ENCODE results near the gene CNKSR2. TPM values are rescaled to one million over a fixed set of nuclear protein-coding genes. Genes with fewer than 3 reads are reported as not detected.

The CNKSR2 gene
- total and polyA plus RNA-seq, 2 experiments from 2014 or later, result 13.9 to 40.9 TPM

DNA sequence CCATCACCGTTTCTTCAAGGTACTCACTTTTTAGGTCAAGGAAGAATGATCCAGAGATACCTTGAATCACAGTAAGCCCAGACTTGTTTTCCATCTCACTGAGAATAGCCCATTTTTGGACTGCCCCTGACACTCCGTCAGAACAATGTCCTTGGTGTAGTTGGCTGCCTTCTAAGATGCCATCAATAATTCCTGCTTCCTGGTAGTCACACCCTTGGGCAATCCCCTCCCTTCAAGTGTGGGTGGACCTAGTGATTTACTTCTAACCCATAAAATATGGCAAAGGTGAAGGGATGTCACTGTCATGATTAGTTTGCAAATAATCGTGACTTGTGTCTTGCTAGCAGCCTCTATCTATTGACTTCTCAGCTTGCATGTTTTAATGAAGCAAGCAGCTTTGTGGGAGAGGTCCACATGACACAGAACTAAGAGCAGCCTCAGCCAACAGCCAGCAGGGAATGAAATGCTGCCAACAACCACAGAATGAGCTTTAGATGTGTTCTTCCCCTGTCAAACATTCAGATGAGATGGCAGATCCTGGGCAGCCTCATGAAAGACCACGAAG lies 303.9 kb downstream of the CNKSR2 start (continued):
- TF ChIP-seq ZNF331 (CRISPR knock-in tag; IDR thresholded peaks at IDR 0.05; ENCODE audit: low read depth) (no peak), CREB1 (CRISPR knock-in tag; IDR thresholded peaks at IDR 0.05; ENCODE audit: low read depth) (no peak), STAT1 (IDR thresholded peaks at IDR 0.05; ENCODE audit: unreplicated experiment) (no peak), EZH2phosphoT487 (IDR thresholded peaks at IDR 0.05; ENCODE audit: unreplicated experiment) (no peak)

DNA sequence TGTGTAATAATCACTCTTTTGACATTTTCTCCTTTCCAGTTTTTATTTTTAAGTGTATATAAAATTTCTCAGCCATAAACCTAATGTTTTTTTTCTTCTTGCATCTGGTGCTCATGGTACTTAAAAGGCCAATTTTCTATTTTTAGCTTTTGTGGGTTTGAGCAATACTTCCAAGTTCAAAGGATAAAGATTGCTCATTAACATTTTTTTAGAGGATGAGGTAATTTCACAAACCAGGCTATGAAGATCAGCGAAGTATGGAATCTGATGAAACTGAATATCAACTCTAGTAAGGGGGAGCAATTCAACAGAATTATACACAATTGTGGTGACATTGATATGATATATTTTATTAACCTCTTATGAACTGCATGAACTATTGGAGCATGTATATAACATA lies 309.7 kb downstream of the CNKSR2 start:
- H3K4me1 Mint-ChIP-seq, result no peaks in the 10 kb centered on the region
- H3K36me3 Mint-ChIP-seq (ENCODE audit: low read depth), result no peaks in the 10 kb centered on the region
- Histone ChIP-seq H3K27me3 (ENCODE audit: insufficient read depth) (no peaks in the 10 kb centered on the region), H3K36me3 (ENCODE audit: insufficient read depth) (no peaks in the 10 kb centered on the region), H3K9me2 (ENCODE audit: insufficient read depth) (no peaks in the 10 kb centered on the region), H3K27ac (ENCODE audit: low read depth) (no peak overlapping the region), H2AFZ (no peak overlapping the region), H3K4me3 (no peak overlapping the region), H3K4me2 (no peak overlapping the region), H4K20me1 (replicated peaks; ENCODE audit: insufficient read depth) (no peaks in the 10 kb centered on the region), H3F3A (replicated peaks; ENCODE audit: low read depth) (no peaks in the 10 kb centered on the region), H3K4me1 (ENCODE audit: insufficient read depth) (no peaks in the 10 kb centered on the region), H3K79me2 (replicated peaks; ENCODE audit: insufficient read depth) (no peaks in the 10 kb centered on the region)
- H3K27me3 Mint-ChIP-seq (ENCODE audit: insufficient read depth, low read depth, poor library complexity), result no peaks in the 10 kb centered on the region
- H3K9me3 Mint-ChIP-seq, result no peaks in the 10 kb centered on the region
- TF ChIP-seq NANOG (IDR thresholded peaks at IDR 0.05; ENCODE audit: borderline replicate concordance) (no peak), ZNF114 (CRISPR knock-in tag; IDR thresholded peaks at IDR 0.05) (no peak), CREB1 (CRISPR knock-in tag; IDR thresholded peaks at IDR 0.05; ENCODE audit: low read depth) (no peak), JUNB (IDR thresholded peaks at IDR 0.05; ENCODE audit: unreplicated experiment) (no peak), EZH2phosphoT487 (IDR thresholded peaks at IDR 0.05; ENCODE audit: unreplicated experiment) (no peak), EZH2 (IDR thresholded peaks at IDR 0.05; ENCODE audit: low read depth, unreplicated experiment) (no peak), ZNF331 (CRISPR knock-in tag; IDR thresholded peaks at IDR 0.05; ENCODE audit: low read depth) (no peak), POLR2AphosphoS5 (IDR thresholded peaks at IDR 0.05; ENCODE audit: low read depth) (no peak), STAT1 (IDR thresholded peaks at IDR 0.05; ENCODE audit: unreplicated experiment) (no peak)
- TF ChIP-seq, protein P1, sequence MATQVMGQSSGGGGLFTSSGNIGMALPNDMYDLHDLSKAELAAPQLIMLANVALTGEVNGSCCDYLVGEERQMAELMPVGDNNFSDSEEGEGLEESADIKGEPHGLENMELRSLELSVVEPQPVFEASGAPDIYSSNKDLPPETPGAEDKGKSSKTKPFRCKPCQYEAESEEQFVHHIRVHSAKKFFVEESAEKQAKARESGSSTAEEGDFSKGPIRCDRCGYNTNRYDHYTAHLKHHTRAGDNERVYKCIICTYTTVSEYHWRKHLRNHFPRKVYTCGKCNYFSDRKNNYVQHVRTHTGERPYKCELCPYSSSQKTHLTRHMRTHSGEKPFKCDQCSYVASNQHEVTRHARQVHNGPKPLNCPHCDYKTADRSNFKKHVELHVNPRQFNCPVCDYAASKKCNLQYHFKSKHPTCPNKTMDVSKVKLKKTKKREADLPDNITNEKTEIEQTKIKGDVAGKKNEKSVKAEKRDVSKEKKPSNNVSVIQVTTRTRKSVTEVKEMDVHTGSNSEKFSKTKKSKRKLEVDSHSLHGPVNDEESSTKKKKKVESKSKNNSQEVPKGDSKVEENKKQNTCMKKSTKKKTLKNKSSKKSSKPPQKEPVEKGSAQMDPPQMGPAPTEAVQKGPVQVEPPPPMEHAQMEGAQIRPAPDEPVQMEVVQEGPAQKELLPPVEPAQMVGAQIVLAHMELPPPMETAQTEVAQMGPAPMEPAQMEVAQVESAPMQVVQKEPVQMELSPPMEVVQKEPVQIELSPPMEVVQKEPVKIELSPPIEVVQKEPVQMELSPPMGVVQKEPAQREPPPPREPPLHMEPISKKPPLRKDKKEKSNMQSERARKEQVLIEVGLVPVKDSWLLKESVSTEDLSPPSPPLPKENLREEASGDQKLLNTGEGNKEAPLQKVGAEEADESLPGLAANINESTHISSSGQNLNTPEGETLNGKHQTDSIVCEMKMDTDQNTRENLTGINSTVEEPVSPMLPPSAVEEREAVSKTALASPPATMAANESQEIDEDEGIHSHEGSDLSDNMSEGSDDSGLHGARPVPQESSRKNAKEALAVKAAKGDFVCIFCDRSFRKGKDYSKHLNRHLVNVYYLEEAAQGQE (IDR thresholded peaks at IDR 0.05; ENCODE audit: unreplicated experiment), result no peak
- TF ChIP-seq, protein P2, sequence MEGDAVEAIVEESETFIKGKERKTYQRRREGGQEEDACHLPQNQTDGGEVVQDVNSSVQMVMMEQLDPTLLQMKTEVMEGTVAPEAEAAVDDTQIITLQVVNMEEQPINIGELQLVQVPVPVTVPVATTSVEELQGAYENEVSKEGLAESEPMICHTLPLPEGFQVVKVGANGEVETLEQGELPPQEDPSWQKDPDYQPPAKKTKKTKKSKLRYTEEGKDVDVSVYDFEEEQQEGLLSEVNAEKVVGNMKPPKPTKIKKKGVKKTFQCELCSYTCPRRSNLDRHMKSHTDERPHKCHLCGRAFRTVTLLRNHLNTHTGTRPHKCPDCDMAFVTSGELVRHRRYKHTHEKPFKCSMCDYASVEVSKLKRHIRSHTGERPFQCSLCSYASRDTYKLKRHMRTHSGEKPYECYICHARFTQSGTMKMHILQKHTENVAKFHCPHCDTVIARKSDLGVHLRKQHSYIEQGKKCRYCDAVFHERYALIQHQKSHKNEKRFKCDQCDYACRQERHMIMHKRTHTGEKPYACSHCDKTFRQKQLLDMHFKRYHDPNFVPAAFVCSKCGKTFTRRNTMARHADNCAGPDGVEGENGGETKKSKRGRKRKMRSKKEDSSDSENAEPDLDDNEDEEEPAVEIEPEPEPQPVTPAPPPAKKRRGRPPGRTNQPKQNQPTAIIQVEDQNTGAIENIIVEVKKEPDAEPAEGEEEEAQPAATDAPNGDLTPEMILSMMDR (conservative IDR thresholded peaks at IDR 0.05; ENCODE audit: low read depth in 2 of 2), result no peak
- TF ChIP-seq, protein P3, sequence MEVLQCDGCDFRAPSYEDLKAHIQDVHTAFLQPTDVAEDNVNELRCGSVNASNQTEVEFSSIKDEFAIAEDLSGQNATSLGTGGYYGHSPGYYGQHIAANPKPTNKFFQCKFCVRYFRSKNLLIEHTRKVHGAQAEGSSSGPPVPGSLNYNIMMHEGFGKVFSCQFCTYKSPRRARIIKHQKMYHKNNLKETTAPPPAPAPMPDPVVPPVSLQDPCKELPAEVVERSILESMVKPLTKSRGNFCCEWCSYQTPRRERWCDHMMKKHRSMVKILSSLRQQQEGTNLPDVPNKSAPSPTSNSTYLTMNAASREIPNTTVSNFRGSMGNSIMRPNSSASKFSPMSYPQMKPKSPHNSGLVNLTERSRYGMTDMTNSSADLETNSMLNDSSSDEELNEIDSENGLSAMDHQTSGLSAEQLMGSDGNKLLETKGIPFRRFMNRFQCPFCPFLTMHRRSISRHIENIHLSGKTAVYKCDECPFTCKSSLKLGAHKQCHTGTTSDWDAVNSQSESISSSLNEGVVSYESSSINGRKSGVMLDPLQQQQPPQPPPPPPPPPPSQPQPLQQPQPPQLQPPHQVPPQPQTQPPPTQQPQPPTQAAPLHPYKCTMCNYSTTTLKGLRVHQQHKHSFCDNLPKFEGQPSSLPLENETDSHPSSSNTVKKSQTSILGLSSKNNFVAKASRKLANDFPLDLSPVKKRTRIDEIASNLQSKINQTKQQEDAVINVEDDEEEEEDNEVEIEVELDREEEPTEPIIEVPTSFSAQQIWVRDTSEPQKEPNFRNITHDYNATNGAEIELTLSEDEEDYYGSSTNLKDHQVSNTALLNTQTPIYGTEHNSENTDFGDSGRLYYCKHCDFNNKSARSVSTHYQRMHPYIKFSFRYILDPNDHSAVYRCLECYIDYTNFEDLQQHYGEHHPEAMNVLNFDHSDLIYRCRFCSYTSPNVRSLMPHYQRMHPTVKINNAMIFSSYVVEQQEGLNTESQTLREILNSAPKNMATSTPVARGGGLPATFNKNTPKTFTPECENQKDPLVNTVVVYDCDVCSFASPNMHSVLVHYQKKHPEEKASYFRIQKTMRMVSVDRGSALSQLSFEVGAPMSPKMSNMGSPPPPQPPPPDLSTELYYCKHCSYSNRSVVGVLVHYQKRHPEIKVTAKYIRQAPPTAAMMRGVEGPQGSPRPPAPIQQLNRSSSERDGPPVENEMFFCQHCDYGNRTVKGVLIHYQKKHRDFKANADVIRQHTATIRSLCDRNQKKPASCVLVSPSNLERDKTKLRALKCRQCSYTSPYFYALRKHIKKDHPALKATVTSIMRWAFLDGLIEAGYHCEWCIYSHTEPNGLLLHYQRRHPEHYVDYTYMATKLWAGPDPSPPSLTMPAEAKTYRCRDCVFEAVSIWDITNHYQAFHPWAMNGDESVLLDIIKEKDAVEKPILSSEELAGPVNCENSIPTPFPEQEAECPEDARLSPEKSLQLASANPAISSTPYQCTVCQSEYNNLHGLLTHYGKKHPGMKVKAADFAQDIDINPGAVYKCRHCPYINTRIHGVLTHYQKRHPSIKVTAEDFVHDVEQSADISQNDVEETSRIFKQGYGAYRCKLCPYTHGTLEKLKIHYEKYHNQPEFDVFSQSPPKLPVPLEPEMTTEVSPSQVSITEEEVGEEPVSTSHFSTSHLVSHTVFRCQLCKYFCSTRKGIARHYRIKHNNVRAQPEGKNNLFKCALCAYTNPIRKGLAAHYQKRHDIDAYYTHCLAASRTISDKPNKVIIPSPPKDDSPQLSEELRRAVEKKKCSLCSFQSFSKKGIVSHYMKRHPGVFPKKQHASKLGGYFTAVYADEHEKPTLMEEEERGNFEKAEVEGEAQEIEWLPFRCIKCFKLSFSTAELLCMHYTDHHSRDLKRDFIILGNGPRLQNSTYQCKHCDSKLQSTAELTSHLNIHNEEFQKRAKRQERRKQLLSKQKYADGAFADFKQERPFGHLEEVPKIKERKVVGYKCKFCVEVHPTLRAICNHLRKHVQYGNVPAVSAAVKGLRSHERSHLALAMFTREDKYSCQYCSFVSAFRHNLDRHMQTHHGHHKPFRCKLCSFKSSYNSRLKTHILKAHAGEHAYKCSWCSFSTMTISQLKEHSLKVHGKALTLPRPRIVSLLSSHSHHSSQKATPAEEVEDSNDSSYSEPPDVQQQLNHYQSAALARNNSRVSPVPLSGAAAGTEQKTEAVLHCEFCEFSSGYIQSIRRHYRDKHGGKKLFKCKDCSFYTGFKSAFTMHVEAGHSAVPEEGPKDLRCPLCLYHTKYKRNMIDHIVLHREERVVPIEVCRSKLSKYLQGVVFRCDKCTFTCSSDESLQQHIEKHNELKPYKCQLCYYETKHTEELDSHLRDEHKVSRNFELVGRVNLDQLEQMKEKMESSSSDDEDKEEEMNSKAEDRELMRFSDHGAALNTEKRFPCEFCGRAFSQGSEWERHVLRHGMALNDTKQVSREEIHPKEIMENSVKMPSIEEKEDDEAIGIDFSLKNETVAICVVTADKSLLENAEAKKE (CRISPR knock-in tag; IDR thresholded peaks at IDR 0.05), result no peak
- TF ChIP-seq, protein P4, sequence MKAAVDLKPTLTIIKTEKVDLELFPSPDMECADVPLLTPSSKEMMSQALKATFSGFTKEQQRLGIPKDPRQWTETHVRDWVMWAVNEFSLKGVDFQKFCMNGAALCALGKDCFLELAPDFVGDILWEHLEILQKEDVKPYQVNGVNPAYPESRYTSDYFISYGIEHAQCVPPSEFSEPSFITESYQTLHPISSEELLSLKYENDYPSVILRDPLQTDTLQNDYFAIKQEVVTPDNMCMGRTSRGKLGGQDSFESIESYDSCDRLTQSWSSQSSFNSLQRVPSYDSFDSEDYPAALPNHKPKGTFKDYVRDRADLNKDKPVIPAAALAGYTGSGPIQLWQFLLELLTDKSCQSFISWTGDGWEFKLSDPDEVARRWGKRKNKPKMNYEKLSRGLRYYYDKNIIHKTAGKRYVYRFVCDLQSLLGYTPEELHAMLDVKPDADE (IDR thresholded peaks at IDR 0.05), result no peak
- ATAC-seq (no peak), DNase-seq (ENCODE audit: low spot score) (no peak)
- no peak overlapping the region for H3K27ac Mint-ChIP-seq
- H3K4me3 Mint-ChIP-seq, result no peak overlapping the region
